Type B pancreatic cell (in vitro differentiated cells): Measurements from ENCODE around the gene RAB34. TPM values are rescaled to one million over a fixed set of nuclear protein-coding genes. Genes with fewer than 3 reads are reported as not detected.

ENCODE experiments used
- DNase-seq: peaks from one replicate; pipeline ENCODE4 v3.0.0; 2021; ENCODE audit warnings: mixed read lengths; ENCODE audit not compliant: unreplicated experiment; ENCODE audit errors: extremely low spot score
- H3K27ac Mint-ChIP-seq: 2 replicates; pipeline ENCODE4 v1.8.0; 2021; ENCODE audit warnings: mild to moderate bottlenecking, mixed read lengths
- H3K27me3 Mint-ChIP-seq: 2 replicates; pipeline ENCODE4 v1.8.0; 2021; ENCODE audit warnings: mixed read lengths
- H3K36me3 Mint-ChIP-seq: 2 replicates; pipeline ENCODE4 v1.8.0; 2021; ENCODE audit warnings: mixed read lengths
- H3K4me1 Mint-ChIP-seq: one replicate; pipeline ENCODE4 v1.8.0; 2021; ENCODE audit warnings: mixed read lengths; ENCODE audit not compliant: unreplicated experiment
- H3K4me3 Mint-ChIP-seq: 2 replicates; pipeline ENCODE4 v1.8.0; 2021; ENCODE audit warnings: mild to moderate bottlenecking, mixed read lengths
- H3K9me3 Mint-ChIP-seq: 2 replicates; pipeline ENCODE4 v1.8.0; 2021; ENCODE audit warnings: mixed read lengths
- CTCF ChIP-seq: fragments of 200-600 bp; sonication (generic); conservative IDR thresholded peaks from 2 replicates; pipeline ENCODE4 v1.5.0; 2021; ENCODE audit warnings: antibody characterized with exemption, mild to moderate bottlenecking
- total RNA-seq: library from RNA; stranded (reverse); gene quantifications from 2 replicates; pipeline ENCODE4 v1.2.1, GENCODE V29; 2021; ENCODE audit warnings: low replicate concordance

The RAB34 gene
- total RNA-seq, 1 donor from 2014 or later = 133 TPM

GRCh38 chr17:28760601-28761562 is 43.2 kb upstream of the RAB34 start:
- Mint-ChIP-seq H3K27ac (peak overlapping the region; percentile 11), H3K36me3 (peaks cover 9% of the 10 kb centered on the region), H3K9me3 (no peaks in the 10 kb centered on the region), H3K4me3 (no peak overlapping the region), H3K4me1 (peaks cover 13% of the 10 kb centered on the region), H3K27me3 (no peaks in the 10 kb centered on the region)
- no peak for TF ChIP-seq CTCF
- DNase-seq = no peak

GRCh38 chr17:28759256-28759865 is 41.7 kb upstream of the RAB34 start:
- Mint-ChIP-seq H3K4me1 (peaks cover 13% of the 10 kb centered on the region), H3K27ac (peak overlapping the region; percentile 61), H3K27me3 (no peaks in the 10 kb centered on the region), H3K4me3 (no peak overlapping the region), H3K9me3 (no peaks in the 10 kb centered on the region), H3K36me3 (peaks cover 9% of the 10 kb centered on the region)
- TF ChIP-seq CTCF = no peak
- DNase-seq = no peak

- peaks cover 9% of the 10 kb centered on the region for H3K4me1 Mint-ChIP-seq
- H3K4me3 Mint-ChIP-seq = no peak overlapping the region
- H3K27me3 Mint-ChIP-seq = no peaks in the 10 kb centered on the region
- H3K9me3 Mint-ChIP-seq = no peaks in the 10 kb centered on the region
- TF ChIP-seq CTCF = no peak
- no peak for DNase-seq
- H3K36me3 Mint-ChIP-seq = peaks cover 6% of the 10 kb centered on the region
- peak overlapping the region; percentile 61 for H3K27ac Mint-ChIP-seq
Observed at GRCh38 chr17:28758411-28759121, 40.9 kb upstream of the RAB34 start.

- peaks cover 9% of the 10 kb centered on the region for H3K36me3 Mint-ChIP-seq
- H3K27me3 Mint-ChIP-seq = no peaks in the 10 kb centered on the region
- H3K27ac Mint-ChIP-seq = peak overlapping the region; percentile 26
- TF ChIP-seq CTCF = no peak
- DNase-seq = no peak
- no peaks in the 10 kb centered on the region for H3K9me3 Mint-ChIP-seq
- no peak overlapping the region for H3K4me3 Mint-ChIP-seq
- H3K4me1 Mint-ChIP-seq = peaks cover 7% of the 10 kb centered on the region
Observed at GRCh38 chr17:28756049-28756804, 38.6 kb upstream of the RAB34 start.

- Mint-ChIP-seq H3K36me3 (peaks cover 12% of the 10 kb centered on the region), H3K4me3 (no peak overlapping the region), H3K9me3 (no peaks in the 10 kb centered on the region), H3K4me1 (no peaks in the 10 kb centered on the region), H3K27me3 (no peaks in the 10 kb centered on the region), H3K27ac (peak overlapping the region; percentile 26)
- TF ChIP-seq CTCF = no peak
- DNase-seq = no peak
Observed at GRCh38 chr17:28755486-28755885, 37.8 kb upstream of the RAB34 start.
